Activated gamma-delta T cell treated with anti-CD3 and anti-CD28 coated beads, Interleukin-2, amount 50 U/mL, for 16 hours (primary cell): ENCODE results near the gene STUB1.

Experiments
- DNase-seq: peaks from one replicate; pipeline ENCODE4 v3.0.0-alpha.2; 2020; ENCODE audit warnings: low read depth

Gene STUB1

DNA sequence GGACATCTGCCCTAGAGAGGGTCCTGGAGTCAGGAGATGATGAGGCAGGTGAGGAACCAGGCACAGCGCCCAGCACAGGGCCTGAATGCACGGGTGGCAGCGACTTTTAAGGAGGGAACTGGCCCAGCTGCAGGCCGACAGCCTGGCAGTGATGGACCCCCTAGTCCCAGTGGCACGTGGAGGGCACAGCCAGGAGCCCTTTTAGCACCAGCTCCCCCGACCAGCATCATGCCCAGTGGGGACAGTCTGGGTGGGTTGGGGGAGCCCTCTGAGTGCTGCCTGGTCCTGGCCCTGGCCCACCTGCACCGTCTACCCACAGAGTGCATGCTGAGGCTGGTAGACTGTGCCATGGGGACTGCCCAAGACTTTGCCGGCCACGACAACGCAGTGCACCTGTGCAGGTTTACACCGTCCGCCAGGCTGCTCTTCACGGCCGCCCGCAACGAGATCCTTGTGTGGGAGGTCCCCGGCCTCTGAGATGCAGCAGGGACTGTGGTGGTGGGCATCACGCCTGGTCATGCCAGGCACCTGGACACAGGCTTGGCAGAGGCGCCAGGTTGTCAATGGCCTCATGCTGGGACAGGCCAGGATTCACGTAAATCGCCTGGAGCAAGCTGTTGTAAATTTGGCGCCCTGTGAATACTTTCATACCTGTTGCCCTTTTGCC, 13.0 kb upstream of the STUB1 start:
- no peak for DNase-seq

GRCh38 chr16:667780-668518, 12.3 kb upstream of the STUB1 start, which contains the start of gene RHOT2:
TSS of gene RHOT2 (plus strand) at chr16:668132. CDS start at chr16:668200, 68 bp downstream.
- DNase-seq, result peak; percentile 92

- no peak for DNase-seq
These were observed 11.6 kb upstream of the STUB1 start for GRCh38 chr16:668519-669171.

DNA sequence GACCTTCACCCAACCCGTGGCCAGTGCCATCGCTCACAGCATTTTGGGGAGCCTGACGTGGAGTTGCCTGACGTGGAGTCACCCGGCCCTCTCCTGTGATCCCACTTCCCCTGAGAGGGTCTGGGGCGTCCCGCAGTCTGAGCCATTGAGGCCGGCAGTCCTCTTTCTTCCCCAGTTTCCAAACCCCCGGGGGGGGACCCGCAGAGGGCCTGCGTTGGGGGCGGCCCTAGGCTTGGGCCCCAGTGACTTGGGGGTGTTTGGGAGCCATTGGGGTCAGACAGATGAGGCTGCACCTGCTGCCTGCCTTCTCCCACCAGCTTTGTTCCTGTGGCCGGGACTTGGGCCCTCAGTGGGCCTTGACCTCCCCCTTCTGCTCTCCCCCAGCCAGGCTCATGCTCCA, 10.5 kb upstream of the STUB1 start:
- DNase-seq, result no peak

GRCh38 chr16:670485-671352, 9.5 kb upstream of the STUB1 start:
- DNase-seq, result no peak

- DNase-seq, result no peak
These were observed 8.7 kb upstream of the STUB1 start for GRCh38 chr16:671353-672131.

DNA sequence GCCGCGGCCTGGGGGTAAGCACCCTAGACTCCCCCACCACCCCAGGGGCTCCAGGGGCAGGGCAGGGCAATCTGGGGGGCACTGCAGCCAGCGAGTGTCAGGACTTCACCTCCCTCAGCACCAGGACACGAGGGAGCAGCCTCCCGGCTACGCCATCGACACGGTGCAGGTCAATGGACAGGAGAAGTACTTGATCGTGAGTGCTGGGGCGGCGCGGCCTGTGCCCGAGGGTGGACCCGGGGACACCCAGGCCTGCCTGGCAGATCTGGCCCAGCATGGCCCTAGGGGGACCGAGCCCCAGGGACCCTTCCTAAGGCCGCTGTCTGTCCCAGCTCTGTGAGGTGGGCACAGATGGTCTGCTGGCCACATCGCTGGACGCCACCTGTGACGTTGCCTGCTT, 7.8 kb upstream of the STUB1 start:
- no peak for DNase-seq

- DNase-seq, result no peak
These were observed 7.4 kb upstream of the STUB1 start for GRCh38 chr16:672851-673250.

- no peak for DNase-seq
These were observed 6.7 kb upstream of the STUB1 start for GRCh38 chr16:673399-673991.

DNA sequence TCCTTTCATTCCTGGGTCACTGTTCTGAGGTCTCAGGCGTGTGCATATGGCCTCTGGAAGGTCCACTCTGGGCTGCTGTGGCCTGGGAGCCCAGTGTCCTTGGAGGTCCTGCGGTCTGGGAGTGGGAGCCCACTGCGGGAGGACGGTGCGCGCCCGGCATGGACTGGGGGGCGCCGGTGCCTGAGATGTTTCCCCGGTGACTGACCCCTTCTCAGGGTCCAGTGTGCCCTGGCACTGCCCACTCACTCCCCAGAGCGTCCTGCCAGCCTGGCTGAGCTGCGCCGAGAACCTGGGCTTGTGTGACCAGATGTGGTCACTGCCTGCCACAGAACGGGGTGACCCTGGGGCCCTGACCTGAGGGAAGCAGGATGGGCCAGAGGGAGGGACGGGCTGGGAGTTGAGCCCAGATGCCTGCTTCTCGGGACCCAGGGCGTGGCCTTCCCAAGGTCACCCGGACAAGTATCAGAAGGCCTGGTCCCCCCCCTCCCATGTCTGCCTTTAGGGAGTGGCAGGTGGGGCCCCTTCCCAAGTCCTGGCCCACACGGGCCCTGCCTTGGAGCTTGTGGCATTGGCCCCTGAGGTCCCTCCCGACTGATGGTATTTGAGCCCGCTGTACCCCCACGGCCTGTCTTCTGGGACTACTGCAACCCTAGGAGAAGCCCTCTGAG, 5.9 kb upstream of the STUB1 start:
- no peak for DNase-seq

GRCh38 chr16:674968-675883, 5.0 kb upstream of the STUB1 start, which contains the start of gene RHBDL1:
TSS of gene RHBDL1 (plus strand) at chr16:675671. CDS start at chr16:675791, 120 bp downstream.
- DNase-seq, result no peak

GRCh38 chr16:675884-676564, 4.2 kb upstream of the STUB1 start:
- no peak for DNase-seq

GRCh38 chr16:676565-676902, 3.7 kb upstream of the STUB1 start:
- no peak for DNase-seq

GRCh38 chr16:676913-677312, 3.3 kb upstream of the STUB1 start:
- DNase-seq, result no peak

DNA sequence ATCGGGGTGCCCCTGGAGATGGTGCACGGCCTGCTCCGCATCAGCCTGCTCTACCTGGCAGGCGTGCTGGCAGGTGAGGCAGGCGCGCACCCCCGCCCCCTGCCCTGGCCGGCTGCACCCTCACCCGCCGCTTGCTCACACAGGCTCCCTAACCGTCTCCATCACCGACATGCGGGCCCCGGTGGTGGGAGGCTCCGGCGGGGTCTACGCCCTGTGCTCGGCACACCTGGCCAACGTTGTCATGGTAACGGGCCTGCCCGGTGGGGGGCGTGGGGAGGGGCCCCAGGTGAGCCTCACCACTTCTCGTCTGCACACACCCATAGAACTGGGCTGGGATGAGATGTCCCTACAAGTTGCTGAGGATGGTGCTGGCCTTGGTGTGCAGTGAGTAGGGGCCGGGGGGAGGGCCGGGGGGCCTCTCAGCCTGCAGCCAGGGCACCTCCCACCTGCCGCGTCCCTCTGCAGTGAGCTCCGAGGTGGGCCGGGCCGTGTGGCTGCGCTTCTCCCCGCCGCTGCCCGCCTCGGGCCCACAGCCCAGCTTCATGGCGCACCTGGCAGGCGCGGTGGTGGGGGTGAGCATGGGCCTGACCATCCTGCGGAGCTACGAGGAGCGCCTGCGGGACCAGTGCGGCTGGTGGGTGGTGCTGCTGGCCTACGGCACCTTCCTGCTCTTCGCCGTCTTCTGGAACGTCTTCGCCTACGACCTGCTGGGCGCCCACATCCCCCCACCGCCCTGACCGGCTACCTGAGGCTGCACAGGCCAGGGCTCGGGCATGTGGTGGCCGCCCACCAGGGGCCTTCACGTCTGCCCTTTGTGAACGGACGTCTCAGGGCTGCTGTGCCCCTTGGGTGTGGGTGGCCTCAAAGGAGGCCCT, 2.7 kb upstream of the STUB1 start:
- no peak for DNase-seq

- DNase-seq, result no peak
These were observed 1.9 kb upstream of the STUB1 start for GRCh38 chr16:678209-678857.
